Nucleus accumbens (tissue), 56 donors: ENCODE measurements around the gene IFNL4.
"Not testable (repeated sequence)": the region's sequence is repeated elsewhere in the genome, so short reads cannot be mapped to it uniquely, and the experiment has no call there.

Source experiments
- DNase-seq, 56 donors: peaks; one replicate each; lab custom pipeline; 2025; lab: John Stamatoyannopoulos, UW

IFNL4 gene

GRCh38 chr19:39248806-39249205, at the start of gene IFNL4:
Gene IFNL4 (minus strand): TSS chr19:39248856.
- DNase-seq: no peak

DNA sequence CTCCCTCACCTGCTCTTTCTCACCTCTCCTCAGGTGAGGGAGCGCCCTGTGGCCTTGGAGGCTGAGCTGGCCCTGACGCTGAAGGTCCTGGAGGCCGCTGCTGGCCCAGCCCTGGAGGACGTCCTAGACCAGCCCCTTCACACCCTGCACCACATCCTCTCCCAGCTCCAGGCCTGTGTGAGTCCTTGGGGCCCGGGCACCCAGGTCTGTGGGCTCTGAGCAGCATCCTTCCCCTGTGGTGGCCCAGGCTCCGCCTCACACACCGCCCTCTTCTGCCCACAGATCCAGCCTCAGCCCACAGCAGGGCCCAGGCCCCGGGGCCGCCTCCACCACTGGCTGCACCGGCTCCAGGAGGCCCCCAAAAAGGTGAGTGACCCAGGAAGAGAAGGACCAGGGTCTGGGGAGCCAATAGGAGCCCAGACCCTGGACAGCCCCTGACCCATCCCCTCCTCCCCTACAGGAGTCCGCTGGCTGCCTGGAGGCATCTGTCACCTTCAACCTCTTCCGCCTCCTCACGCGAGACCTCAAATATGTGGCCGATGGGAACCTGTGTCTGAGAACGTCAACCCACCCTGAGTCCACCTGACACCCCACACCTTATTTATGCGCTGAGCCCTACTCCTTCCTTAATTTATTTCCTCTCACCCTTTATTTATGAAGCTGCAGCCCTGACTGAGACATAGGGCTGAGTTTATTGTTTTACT, 49.4 kb upstream of the IFNL4 start:
- no peak for DNase-seq

GRCh38 chr19:39296906-39297305, 48.2 kb upstream of the IFNL4 start:
- no peak for DNase-seq

DNA sequence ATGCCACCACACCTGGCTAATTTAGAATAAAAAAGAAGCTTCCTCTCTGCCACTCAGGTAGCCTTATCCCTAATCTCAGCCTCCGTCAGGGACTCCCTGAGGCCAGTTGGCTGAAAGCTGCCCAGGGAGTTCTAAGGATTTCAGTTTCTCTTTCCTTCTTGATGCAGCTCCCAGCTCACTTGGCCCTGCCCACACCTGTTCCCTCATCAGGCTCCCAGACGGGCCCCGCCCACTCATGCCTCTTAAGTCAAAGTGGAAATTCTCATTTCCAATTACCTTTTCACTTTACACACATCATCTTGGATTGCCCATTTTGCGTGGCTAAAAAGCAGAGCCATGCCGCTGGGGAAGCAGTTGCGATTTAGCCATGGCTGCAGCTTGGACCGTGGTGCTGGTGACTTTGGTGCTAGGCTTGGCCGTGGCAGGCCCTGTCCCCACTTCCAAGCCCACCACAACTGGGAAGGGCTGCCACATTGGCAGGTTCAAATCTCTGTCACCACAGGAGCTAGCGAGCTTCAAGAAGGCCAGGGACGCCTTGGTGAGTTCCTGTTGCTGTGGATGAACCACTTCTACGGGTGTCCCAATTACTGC, 47.5 kb upstream of the IFNL4 start, which contains the start of gene IFNL1:
IFNL1 (plus strand) TSS at position 353 of the 591 bp plus-strand sequence; CDS start at position 368, 15 bp downstream.
- peak in 4 of 56 donors; percentile 3 to 44 (median 9) for DNase-seq

DNA sequence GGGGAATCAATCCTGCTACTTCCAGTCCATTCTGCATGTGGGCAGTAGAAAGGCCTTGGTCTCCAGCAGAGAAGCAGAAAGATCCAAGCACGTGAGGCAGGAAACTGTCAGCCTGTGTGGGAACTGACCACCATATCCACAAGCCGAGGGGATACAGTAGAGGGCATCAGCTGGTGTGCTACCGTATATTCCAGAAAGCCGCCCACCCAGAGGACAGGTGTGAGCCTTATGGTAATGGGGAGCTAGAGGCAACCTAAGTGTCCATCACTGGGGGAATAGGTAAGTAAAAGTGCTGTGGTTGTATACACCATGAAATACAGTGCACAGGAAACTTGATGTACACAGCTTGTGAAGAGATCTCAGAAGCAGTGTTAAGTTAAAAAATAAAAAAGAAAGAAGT, 44.7 kb upstream of the IFNL4 start:
- DNase-seq: no peak

DNA sequence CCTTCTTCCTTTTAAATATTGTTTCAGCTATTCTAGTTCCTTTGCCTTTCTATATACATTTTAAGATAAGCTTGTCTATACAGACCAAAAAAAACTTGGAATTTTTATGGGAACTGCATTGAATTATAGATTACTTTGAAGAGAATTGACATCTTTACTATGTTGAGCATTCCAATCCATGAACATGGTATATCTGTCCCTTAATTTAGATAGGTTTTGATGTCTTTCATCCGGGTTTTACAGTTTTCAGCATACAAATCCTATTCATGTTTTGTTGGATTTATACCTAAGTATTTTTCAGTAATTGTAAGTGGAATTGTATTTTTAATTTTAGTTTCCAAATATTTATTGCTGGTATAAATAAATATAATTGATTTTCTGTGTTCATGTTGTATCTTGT, 35.4 kb upstream of the IFNL4 start:
- DNase-seq: no peak

- no peak for DNase-seq
Observed at GRCh38 chr19:39282021-39282420, 33.4 kb upstream of the IFNL4 start.

DNA sequence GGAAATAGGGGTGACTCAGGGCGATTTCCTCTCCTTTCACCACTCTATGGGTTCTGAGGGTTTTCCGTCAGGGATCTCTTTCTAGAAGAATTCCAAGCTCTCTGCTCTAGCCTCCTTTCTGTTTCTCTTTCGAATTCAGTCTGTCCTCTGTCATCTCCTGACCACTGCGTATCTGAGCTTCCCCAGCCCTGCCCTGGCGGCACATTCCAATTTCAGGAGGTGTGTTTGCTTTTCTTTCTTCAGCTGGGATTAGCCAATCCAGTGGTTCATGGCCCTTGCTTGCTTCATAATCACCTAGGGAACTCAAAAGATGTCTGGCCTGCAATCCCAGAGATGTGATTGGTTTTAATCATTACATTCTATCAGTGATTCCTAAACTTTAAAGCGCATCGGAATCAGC, 28.9 kb upstream of the IFNL4 start:
- no peak for DNase-seq

DNA sequence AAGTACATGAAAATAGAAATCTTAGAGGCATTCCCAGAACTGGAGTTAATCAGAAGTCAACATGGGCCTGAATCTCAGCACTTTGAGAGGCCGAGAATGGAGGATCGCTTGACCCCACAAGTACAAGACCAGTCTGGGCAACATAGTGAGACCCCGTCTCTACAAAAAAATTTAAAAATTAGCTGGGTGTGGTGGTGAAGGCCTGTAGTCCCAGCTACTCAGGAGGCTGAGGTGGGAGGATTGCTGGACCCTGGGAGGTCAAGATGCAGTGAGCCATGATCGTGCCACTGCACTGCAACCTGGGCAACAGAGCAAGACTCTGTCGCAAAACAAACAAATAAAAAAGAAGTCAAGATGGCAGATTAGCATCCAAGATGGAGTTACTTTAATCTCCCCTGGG, 28.1 kb upstream of the IFNL4 start:
- DNase-seq: no peak

DNA sequence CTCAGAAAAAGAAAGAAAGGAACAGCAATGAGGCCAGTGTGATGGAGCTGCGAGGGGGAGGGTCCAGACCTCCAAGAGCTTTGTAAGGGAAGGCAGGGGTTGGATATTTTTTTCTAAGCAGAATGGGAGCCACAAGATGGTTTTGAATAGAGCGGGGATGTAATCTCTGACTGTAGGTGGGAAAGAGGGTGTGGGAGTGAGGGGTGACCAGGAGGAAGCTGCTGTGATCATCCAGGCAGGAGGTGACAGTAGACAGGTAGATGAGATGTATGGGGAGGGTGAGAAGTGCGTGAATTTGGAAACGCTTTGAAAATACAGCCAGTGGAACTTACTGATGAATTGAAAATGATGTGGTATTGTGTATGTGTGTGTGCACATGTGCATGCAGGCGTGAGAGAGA, 26.9 kb upstream of the IFNL4 start:
- DNase-seq: no peak

GRCh38 chr19:39273859-39274258, 25.2 kb upstream of the IFNL4 start:
- not testable (repeated sequence) for DNase-seq

DNA sequence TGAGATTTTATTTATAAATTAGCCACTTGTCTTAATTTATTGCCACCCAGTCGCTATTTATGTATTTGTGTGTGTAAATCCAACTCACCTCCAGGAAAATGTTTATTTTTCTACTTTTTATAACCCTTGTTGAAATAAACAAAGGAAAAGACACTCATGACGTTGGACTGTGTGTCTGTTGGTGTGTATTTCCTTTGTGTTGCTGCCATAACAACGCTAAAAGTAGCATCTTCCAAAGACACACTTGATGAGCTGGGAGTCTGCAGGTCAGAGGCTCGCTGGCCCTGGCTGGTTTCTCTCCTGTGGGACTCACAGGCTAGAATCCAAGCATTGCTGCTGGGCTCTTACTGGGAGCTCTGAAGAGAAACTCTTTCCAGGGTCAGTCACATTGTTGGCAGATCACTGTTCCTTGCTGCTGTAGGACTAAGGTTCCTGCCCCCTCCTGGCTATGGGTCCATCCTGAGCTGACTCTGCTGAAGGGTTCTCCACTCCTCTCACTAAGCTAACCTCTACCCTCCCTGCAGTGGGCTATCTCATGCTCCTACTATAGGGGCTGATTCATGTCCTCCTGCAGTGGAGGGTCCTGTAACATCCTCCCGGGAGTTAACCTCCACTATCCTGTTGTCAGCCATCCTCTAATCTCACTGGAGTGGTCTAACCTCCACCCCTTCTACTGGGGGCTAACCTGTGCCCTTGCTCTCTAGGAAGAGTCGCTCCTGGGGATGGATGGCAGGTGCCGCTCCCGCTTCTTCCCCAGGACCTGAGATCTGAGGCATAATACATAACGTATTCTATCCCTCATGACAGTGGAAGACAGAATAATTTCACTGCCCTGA, 21.6 kb upstream of the IFNL4 start:
- no peak for DNase-seq

DNA sequence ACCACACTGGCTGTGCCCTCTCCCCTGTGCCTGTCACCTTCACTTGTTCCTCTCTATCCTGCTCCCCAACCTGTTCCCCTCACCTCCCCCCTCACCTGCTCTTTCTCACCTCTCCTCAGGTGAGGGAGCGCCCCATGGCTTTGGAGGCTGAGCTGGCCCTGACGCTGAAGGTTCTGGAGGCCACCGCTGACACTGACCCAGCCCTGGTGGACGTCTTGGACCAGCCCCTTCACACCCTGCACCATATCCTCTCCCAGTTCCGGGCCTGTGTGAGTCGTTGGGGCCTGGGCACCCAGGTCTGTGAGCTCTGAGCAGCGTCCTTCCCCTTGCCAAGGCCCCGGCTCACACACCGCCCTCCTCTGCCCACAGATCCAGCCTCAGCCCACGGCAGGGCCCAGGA, 20.7 kb upstream of the IFNL4 start:
- not testable (repeated sequence) for DNase-seq

DNA sequence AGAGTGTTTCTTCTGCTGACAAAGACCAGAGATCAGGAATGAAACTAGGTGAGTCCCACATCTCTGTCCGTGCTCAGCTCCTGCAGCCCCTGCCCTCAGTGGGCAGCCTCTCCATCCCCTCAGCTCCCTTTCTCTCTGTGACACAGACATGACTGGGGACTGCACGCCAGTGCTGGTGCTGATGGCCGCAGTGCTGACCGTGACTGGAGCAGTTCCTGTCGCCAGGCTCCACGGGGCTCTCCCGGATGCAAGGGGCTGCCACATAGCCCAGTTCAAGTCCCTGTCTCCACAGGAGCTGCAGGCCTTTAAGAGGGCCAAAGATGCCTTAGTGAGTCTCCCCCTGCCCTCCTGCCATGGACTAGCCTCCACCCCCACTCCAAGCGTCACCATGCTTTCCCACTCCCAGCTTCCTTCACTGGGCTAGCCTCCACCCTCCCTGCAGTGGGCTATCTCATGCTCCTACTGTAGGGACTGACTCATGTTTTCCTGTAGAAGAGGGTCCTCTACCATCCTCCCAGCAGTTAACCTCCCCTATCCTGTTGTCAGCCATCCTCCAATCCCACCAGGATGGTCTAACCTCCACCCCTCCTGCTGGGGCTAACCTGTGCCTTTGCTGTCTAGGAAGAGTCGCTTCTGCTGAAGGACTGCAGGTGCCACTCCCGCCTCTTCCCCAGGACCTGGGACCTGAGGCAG, 20.0 kb upstream of the IFNL4 start:
- not testable (repeated sequence) for DNase-seq

DNA sequence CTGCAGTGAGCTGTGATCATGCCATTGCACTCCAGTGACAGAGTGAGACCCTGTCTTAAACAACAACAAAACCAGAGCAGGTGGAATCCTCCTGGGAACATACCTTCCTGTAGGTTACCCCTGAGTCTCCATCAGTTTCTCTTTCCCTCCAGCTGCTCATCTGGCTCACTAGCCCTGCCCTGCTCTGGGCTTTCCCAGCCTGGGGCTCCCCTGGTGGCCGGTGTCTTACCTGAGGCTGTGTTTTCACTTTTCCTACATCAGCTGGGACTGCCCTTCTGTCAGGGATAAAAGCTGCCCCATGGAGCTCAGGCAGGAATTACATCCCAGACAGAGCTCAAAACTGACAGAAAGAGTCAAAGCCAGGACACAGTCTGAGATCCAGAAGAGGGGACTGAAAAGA, 19.4 kb upstream of the IFNL4 start, which contains the start of gene IFNL2:
IFNL2 (plus strand) TSS at position 312 of the 400 bp plus-strand sequence. CDS start 173 bp downstream, outside the sequence.
- DNase-seq: not testable (repeated sequence)

DNA sequence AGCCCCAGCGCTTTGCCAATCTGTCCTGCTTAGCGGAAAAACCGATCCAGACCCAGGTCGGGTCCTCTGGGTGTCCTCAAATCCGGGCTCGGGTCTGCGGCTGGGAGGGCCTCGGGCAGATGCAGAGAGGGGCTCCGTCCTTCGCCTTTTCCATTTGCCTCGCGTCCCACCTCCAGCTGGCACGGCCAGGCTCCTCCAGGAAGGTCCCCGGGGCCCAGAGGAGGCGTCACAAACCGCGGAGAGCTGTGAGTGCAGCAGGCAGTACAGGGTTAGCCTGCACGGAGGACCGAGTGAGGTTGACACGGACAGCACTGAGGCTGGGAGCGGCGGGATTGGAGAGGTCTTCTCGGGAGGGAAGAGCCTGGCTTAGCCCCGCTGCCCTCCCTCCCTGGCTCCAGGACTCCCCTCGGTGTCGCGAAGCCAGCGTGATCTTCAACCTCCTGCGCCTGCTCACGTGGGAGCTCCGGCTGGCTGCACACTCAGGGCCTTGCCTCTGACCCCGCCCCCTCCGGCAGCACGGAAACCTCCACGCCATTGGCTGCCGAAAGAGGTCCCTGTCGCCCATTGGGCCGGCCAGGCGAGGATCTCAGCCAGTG, 16.8 kb upstream of the IFNL4 start:
- DNase-seq: peak in 1 of 56 donors; percentile 3

- DNase-seq: no peak
Observed at GRCh38 chr19:39264306-39265290, 15.9 kb upstream of the IFNL4 start.

DNA sequence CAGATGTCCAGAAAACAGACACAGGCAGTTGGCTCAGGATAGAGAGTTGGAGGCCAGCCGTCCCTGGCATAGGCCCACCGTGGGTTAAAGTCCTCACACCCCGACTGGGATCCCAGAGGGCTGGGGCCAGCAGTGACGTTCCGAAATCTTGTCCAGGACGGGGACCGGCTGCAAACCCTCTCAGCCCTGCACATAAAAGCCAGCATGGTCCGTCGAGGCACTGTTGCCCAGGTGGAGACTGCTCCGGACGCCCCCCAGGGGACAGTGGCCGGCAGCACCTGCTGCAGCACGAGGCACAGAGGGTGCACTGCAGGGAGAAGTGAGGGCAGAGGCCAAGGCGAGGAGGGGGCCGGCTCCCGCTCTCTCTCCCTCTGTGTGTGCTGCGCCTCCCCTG, 15.3 kb upstream of the IFNL4 start:
- DNase-seq: no peak

DNA sequence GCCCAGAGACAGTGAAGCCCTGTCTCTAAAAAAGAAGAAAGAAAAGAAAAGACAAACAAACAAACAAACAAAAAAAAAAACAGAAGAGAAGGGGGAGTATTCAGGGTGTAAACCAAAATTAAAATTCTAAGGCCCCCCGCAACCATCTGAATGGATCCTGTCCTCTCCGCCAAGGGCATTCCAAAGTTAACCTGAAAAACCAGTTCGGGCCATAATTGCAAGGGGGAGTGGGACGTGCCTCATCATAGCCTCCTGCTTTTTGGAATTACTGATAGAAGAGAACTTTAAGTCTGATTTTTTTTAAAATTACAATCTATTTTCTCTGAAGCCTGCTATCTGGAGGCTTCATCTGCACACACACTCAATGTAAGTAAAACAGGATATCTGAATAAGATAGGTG, 13.8 kb upstream of the IFNL4 start:
- DNase-seq: no peak
